K562 (cell line): ENCODE data around the gene SLC22A23. TPM values are rescaled to one million over a fixed set of nuclear protein-coding genes. Genes with fewer than 3 reads are reported as not detected.
A peak's percentile ranks its signal among the peaks of the same experiment; 100 is the strongest.

Source experiments
- ATAC-seq: fragments of 200-7000 bp; cut with Tn5 transposase; 3 replicates; pipeline ENCODE4 v1.9.1; 2020; ENCODE audit warnings: moderate library complexity
- BruUV-seq: library from RNA; stranded (reverse); fragments of 400-500 nt; replicated peaks from 2 replicates; lab custom pipeline; 2021; lab: Mats Ljungman, UMichigan
- CTCF ChIA-PET: fragments of 300-600 bp; formaldehyde crosslinking; extraction: SDS; loops from one replicate; lab custom pipeline; 2021; ENCODE audit warnings: low intra/inter-chr PET ratio; lab: Yijun Ruan, JAX
- POLR2A ChIA-PET: fragments of 300-600, 350-650 bp; sonication (Branson Sonifier 250); formaldehyde crosslinking; extraction: SDS; loops from one replicate; lab custom pipeline; 2021; ENCODE audit warnings: antibody characterized with exemption, inconsistent platforms; lab: Yijun Ruan, JAX
- DNase-seq, 4 experiments: peaks; one replicate each; pipeline versions ENCODE4 v3.0.0 to v3.0.0-alpha.2; 2011 to 2018; ENCODE audit warnings: low spot score in 3 of 4, mixed read lengths in 3 of 4; ENCODE audit errors: extremely low read depth in 1 of 4
- FAIRE-seq: peaks from 2 replicates; lab custom pipeline; 2011; peaks lifted over from hg19 to GRCh38; lab: Jason Lieb, UNC
- H2AFZ ChIP-seq: 2 replicates; pipeline ENCODE4 v1.6.0; 2011; ENCODE audit warnings: low read depth, low read length, control low read depth, inconsistent platforms
- H3K27ac ChIP-seq: fragments of 200-600 bp; 3 replicates; pipeline ENCODE4 v1.8.0; 2011; ENCODE audit warnings: low read depth, mild to moderate bottlenecking, control low read depth, inconsistent platforms, low read length, moderate library complexity, mixed read lengths; ENCODE audit errors: extremely low read depth
- H3K27me3 ChIP-seq, 2 experiments: fragments of 300-600 bp in 1 of 2; 2 replicates in 1 of 2; 3 replicates in 1 of 2; pipeline versions ENCODE4 v1.6.0 to v1.8.0; 2011; ENCODE audit warnings: inconsistent platforms in 2 of 2, low read length in 2 of 2, mild to moderate bottlenecking in 1 of 2, mixed read lengths in 1 of 2, moderate library complexity in 1 of 2; ENCODE audit not compliant: control insufficient read depth in 2 of 2, insufficient read depth in 2 of 2
- H3K36me3 ChIP-seq: fragments of 300-600 bp; 3 replicates; pipeline ENCODE4 v1.8.0; 2011; ENCODE audit warnings: mild to moderate bottlenecking, low read length, inconsistent platforms; ENCODE audit not compliant: control insufficient read depth, insufficient read depth
- H3K4me1 ChIP-seq, 2 experiments: fragments of 200-600 bp in 1 of 2; replicated peaks in 1 of 2; 2 replicates in 1 of 2; 3 replicates in 1 of 2; pipeline versions ENCODE4 v1.5.1 to v1.8.0; 2011; ENCODE audit warnings: inconsistent platforms in 2 of 2, low read length in 2 of 2, mild to moderate bottlenecking in 1 of 2, mixed read lengths in 1 of 2, moderate library complexity in 1 of 2; ENCODE audit not compliant: control insufficient read depth in 2 of 2, insufficient read depth in 2 of 2
- H3K4me2 ChIP-seq: 2 replicates; pipeline ENCODE4 v1.6.1; 2011; ENCODE audit warnings: low read length, control low read depth, inconsistent platforms, mixed read lengths; ENCODE audit not compliant: insufficient read depth
- H3K4me3 ChIP-seq: fragments of 200-600 bp; sonication (generic), shearing (Covaris generic); 2 replicates; pipeline ENCODE4 v1.5.1; 2016; ENCODE audit warnings: control low read depth, inconsistent platforms
- H3K79me2 ChIP-seq: fragments of 200-600 bp; 3 replicates; pipeline ENCODE4 v1.8.0; 2011; ENCODE audit warnings: low read length, inconsistent platforms; ENCODE audit not compliant: control insufficient read depth, insufficient read depth
- H3K9ac ChIP-seq, 2 experiments: 2 replicates each; pipeline versions ENCODE4 v1.6.0 to v1.6.1; 2011; ENCODE audit warnings: low read depth in 2 of 2, low read length in 2 of 2, control low read depth in 1 of 2, inconsistent platforms in 1 of 2, mild to moderate bottlenecking in 1 of 2, mixed read lengths in 1 of 2; ENCODE audit not compliant: insufficient read depth in 1 of 2
- H3K9me1 ChIP-seq: one replicate; pipeline ENCODE4 v1.6.0; 2011; ENCODE audit warnings: inconsistent platforms, mild to moderate bottlenecking, low read length, moderate library complexity; ENCODE audit not compliant: control insufficient read depth, insufficient read depth
- H3K9me3 ChIP-seq: replicated peaks from 2 replicates; pipeline ENCODE4 v1.5.1; 2011; ENCODE audit warnings: low read depth, low read length, inconsistent platforms; ENCODE audit not compliant: control insufficient read depth, insufficient read depth
- H4K20me1 ChIP-seq: replicated peaks from 2 replicates; pipeline ENCODE4 v1.6.1; 2011; ENCODE audit warnings: low read length, inconsistent platforms, mixed read lengths; ENCODE audit not compliant: control insufficient read depth, insufficient read depth
- ARID4B ChIP-seq: sonication (generic); formaldehyde crosslinking; IDR thresholded peaks from 2 replicates; pipeline ENCODE4 v1.8.0; 2022; ENCODE audit warnings: mild to moderate bottlenecking, missing genetic modification reagents
- HDAC6 ChIP-seq: IDR thresholded peaks from 2 replicates; pipeline ENCODE4 v1.6.1; 2012; ENCODE audit warnings: low read depth, mild to moderate bottlenecking, control low read depth, inconsistent platforms, low read length, moderate library complexity
- POLR2A ChIP-seq: fragments of 450-650 bp; conservative IDR thresholded peaks from 2 replicates; pipeline ENCODE4 v1.6.1; 2016
- POLR2G ChIP-seq: fragments of 200-400 bp; formaldehyde crosslinking; IDR thresholded peaks from 2 replicates; pipeline ENCODE4 v1.6.1; 2017; ENCODE audit warnings: low read depth, mild to moderate bottlenecking, antibody characterized with exemption, low read length, moderate library complexity
- RBM34 ChIP-seq: fragments of 200-400 bp; formaldehyde crosslinking; IDR thresholded peaks from 2 replicates; pipeline ENCODE4 v1.6.1; 2018; ENCODE audit warnings: low read length, borderline replicate concordance; ENCODE audit not compliant: insufficient read depth
- SUPT5H ChIP-seq: fragments of 450-650 bp; IDR thresholded peaks from 2 replicates; pipeline ENCODE4 v1.6.1; 2016
- U2AF2 ChIP-seq: fragments of 200-400 bp; formaldehyde crosslinking; optimal IDR thresholded peaks from 2 replicates; pipeline ENCODE3; 2017; ENCODE audit warnings: low read depth, mild to moderate bottlenecking, low read length
- ZBTB1 ChIP-seq: sonication (generic); formaldehyde crosslinking; IDR thresholded peaks from 2 replicates; pipeline ENCODE4 v1.8.1; 2023; ENCODE audit warnings: missing genetic modification reagents, low read depth, mild to moderate bottlenecking, borderline replicate concordance
- ZNF57 ChIP-seq: fragments of 450-650 bp; formaldehyde crosslinking; IDR thresholded peaks from 2 replicates; pipeline ENCODE4 v1.4.0; 2020; ENCODE audit warnings: mild to moderate bottlenecking, moderate library complexity
- WGBS: fragments of 100-300 bp; shearing (Covaris generic); methylation state at CpG from one replicate; pipeline ENCODE4 v1.1.6; 2016; ENCODE audit warnings: low coverage, mixed read lengths; ENCODE audit not compliant: insufficient coverage; ENCODE audit errors: missing lambda C conversion rate; 5-methylcytosine and 5-hydroxymethylcytosine counted together
- in situ Hi-C: fragments of 300-500 bp; cut with MboI; formaldehyde crosslinking; loops from 4 replicates; pipeline ENCODE4 v1.15.0; 2018; ENCODE audit warnings: inconsistent platforms, mixed read lengths
- intact Hi-C: fragments of 100-400 bp; cut with micrococcal nuclease; formaldehyde crosslinking; loops from 2 replicates; pipeline ENCODE4 v1.14.2; 2022
- polyA plus RNA-seq, 8 experiments: library from polyadenylated mRNA; depleted of rRNA in 4 of 8; stranded (reverse) in 5 of 8; unstranded in 3 of 8; fragments of >200 nt; fragmentation: Nextera tagmentation in 2 of 8; fragmentation: Illumina TruSeq in 1 of 8; extraction: Ambion mirVana in 2 of 8; extraction: Trizol in 1 of 8; gene quantifications; 2 replicates each; pipeline versions ENCODE4 v1.2.1 to v1.2.3, GENCODE V29; 2011 to 2014; ENCODE audit warnings: inconsistent platforms in 1 of 8, missing spikeins in 1 of 8
- total RNA-seq, 7 experiments: library from RNA; depleted of rRNA in 6 of 7; stranded (reverse); fragments of >200 nt in 6 of 7; fragmentation: Illumina TruSeq in 2 of 7; extraction: Trizol in 2 of 7; gene quantifications; 2 replicates each; pipeline versions ENCODE4 v1.2.1 to v1.2.3, GENCODE V29; 2011 to 2021; ENCODE audit warnings: low replicate concordance in 1 of 7
- TF ChIP-seq, protein P1 (sequence below): fragments of 450-650 bp; IDR thresholded peaks from 2 replicates; pipeline ENCODE4 v1.7.0; 2016; ENCODE audit warnings: borderline replicate concordance

Gene SLC22A23
- total and polyA plus RNA-seq, 9 of the 15 experiments (the other 6 are each of a cell fraction or from before 2014, with no cell fraction given): 0.30 to 8.7 (median 2.5) TPM

DNA sequence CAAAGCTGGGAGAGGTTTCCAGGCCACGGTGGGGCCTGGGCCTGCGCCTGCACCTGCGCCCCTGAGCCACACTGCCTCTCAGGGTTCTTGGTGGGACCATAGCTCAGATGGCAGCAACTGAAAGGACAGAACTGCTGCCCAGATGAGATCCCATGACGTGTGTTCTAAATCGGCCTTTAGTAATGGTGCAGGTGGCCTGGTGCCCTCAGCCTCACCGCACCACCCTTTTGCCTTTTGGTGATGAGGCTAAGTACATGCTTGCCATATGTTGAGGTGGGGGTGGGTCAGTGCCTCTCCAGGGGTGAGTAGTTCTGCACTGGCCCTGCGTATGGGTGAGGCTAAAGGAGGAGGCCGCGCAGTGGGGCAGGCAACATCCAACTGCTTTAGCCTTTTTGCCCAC, 190.7 kb downstream of the SLC22A23 start:
- 53% methylated on average over 9 of the region's 9 CpGs for WGBS
- Histone ChIP-seq H3K4me2 (no peak overlapping the region), H3K27ac (no peak overlapping the region), H3K4me3 (no peak overlapping the region), H3K36me3 (peaks cover 94% of the 10 kb centered on the region), H3K27me3 (no peaks in the 10 kb centered on the region), H3K4me1 (peaks cover 8 to 9% of the 10 kb centered on the region in 2 experiments; a peak in 4 of 5 replicates), H3K9ac (no peak overlapping the region), H3K9me1 (peaks cover 12% of the 10 kb centered on the region), H3K79me2 (peaks cover 70% of the 10 kb centered on the region), H3K9me3 (no peaks in the 10 kb centered on the region), H2AFZ (no peak overlapping the region), H4K20me1 (peaks cover 38% of the 10 kb centered on the region)
- ChIA-PET CTCF (no interaction called here), POLR2A (interaction anchor here (1.6 kb wide), 1 partner anchor 11 kb away, joined by 5 read pairs; no protein-coding TSS in a partner anchor)
- BruUV-seq: no TSS peak
- TF ChIP-seq SUPT5H (peak; percentile 22; the same call in 1 of the 2 replicates), POLR2A (peak; percentile 51; the same call in 1 of the 2 replicates), HDAC6 (no peak), POLR2G (peak; percentile 29; the same call in 1 of the 2 replicates)
- FAIRE-seq: no peak
- ATAC-seq: no peak
- in situ Hi-C loops (no loop called here), intact Hi-C loops (no loop called here)
- DNase-seq: no peak

DNA sequence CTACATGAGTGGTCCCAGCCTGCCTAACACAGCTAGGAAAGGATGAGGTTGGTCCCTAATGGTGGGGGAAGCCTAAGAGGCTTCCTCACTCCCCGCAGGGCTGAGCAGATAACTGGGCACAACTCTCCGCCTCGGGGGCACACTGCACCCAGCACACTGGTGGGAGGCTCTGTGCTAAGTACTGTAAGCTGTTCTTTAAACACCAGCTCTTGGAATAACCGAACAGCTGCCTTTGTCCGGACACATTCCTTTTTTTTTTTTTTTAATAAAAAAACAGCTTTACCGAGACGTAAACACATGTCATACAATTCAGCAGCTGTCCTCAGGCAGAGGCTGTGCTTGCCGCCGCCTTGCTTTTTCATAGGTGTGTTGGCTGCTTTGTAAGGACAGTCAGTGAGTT, 191.2 kb downstream of the SLC22A23 start:
- Histone ChIP-seq H3K4me2 (no peak overlapping the region), H3K9me3 (no peaks in the 10 kb centered on the region), H3K27ac (no peak overlapping the region), H3K27me3 (no peaks in the 10 kb centered on the region), H3K4me1 (peaks cover 13 to 14% of the 10 kb centered on the region in 2 experiments; a peak in 4 of 5 replicates), H3K4me3 (no peak overlapping the region), H3K36me3 (peaks cover 94% of the 10 kb centered on the region), H3K79me2 (peaks cover 75% of the 10 kb centered on the region), H2AFZ (no peak overlapping the region), H3K9ac (no peak overlapping the region; a peak in 1 of 4 replicates), H3K9me1 (peaks cover 15% of the 10 kb centered on the region), H4K20me1 (peaks cover 42% of the 10 kb centered on the region)
- ChIA-PET POLR2A (interaction anchor here (0.6 to 1.6 kb wide), 4 partner anchors 11 to 161 kb away, joined by 3 to 5 read pairs (median 3); no protein-coding TSS in a partner anchor), CTCF (no interaction called here)
- BruUV-seq: no TSS peak
- ATAC-seq (no peak), DNase-seq (no peak), FAIRE-seq (no peak)
- 73% methylated on average over 9 of the region's 9 CpGs for WGBS
- intact Hi-C loops: no loop called here
- in situ Hi-C loops: no loop called here
- no peak for TF ChIP-seq ARID4B (CRISPR knock-in tag)
- TF ChIP-seq ZBTB1 (CRISPR knock-in tag): no peak
- TF ChIP-seq, protein P1, sequence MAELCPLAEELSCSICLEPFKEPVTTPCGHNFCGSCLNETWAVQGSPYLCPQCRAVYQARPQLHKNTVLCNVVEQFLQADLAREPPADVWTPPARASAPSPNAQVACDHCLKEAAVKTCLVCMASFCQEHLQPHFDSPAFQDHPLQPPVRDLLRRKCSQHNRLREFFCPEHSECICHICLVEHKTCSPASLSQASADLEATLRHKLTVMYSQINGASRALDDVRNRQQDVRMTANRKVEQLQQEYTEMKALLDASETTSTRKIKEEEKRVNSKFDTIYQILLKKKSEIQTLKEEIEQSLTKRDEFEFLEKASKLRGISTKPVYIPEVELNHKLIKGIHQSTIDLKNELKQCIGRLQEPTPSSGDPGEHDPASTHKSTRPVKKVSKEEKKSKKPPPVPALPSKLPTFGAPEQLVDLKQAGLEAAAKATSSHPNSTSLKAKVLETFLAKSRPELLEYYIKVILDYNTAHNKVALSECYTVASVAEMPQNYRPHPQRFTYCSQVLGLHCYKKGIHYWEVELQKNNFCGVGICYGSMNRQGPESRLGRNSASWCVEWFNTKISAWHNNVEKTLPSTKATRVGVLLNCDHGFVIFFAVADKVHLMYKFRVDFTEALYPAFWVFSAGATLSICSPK: no peak
- TF ChIP-seq ZNF57: no peak
- 0 out of 2 replicates have a peak, but pooled peaks have one; percentile 1 for TF ChIP-seq POLR2G
- TF ChIP-seq U2AF2: no peak
- no peak for TF ChIP-seq RBM34
